Ovary (tissue), 9 donors: ENCODE data around the gene STAP2. TPM values are rescaled to one million over a fixed set of nuclear protein-coding genes. Genes with fewer than 3 reads are reported as not detected.

Experiments used
- DNase-seq, 5 donors: peaks; one replicate each; pipeline ENCODE4 v3.0.0-alpha.2; 2019 to 2020
- H3K27ac ChIP-seq, 2 donors: fragments of 200-600 bp; one replicate each; pipeline versions ENCODE4 v1.5.1 to v1.8.0; 2019 to 2022
- H3K27me3 ChIP-seq: fragments of 200-600 bp; one replicate; pipeline ENCODE4 v1.8.0; 2022
- H3K36me3 ChIP-seq: fragments of 200-600 bp; sonication (generic); one replicate; pipeline ENCODE4 v1.5.1; 2019
- H3K4me1 ChIP-seq: one replicate; pipeline ENCODE4 v1.8.1; 2013; ENCODE audit warnings: mild to moderate bottlenecking, moderate library complexity; ENCODE audit not compliant: insufficient read depth
- H3K4me3 ChIP-seq: fragments of 200-600 bp; sonication (generic); one replicate; pipeline ENCODE4 v1.5.1; 2017
- H3K9me3 ChIP-seq, 2 donors: fragments of 200-600 bp in 1 of 2; sonication (generic) in 1 of 2; one replicate each; pipeline versions ENCODE4 v1.5.1 to v1.8.1; 2013 to 2019; ENCODE audit warnings: mild to moderate bottlenecking in 1 of 2, moderate library complexity in 1 of 2
- CTCF ChIP-seq, 3 donors: fragments of 450-650 bp in 2 of 3; fragments of 200-600 bp in 1 of 3; IDR thresholded peaks; one replicate each; pipeline versions ENCODE4 v1.5.1 to v1.8.0; 2016 to 2022; ENCODE audit warnings: antibody characterized with exemption in 3 of 3, mild to moderate bottlenecking in 1 of 3
- EP300 ChIP-seq: sonication (generic); formaldehyde crosslinking; IDR thresholded peaks from one replicate; pipeline ENCODE4 v1.6.1; 2017; ENCODE audit warnings: antibody characterized with exemption
- POLR2A ChIP-seq: fragments of 450-650 bp; IDR thresholded peaks from one replicate; pipeline ENCODE4 v1.6.1; 2017; ENCODE audit warnings: antibody characterized with exemption, mild to moderate bottlenecking, moderate library complexity
- WGBS, 3 donors: extraction: QIAGEN DNeasy Blood & Tissue Kit in 1 of 3; methylation state at CpG; one replicate each; pipeline versions ENCODE4 v1.1.5 to v1.1.7; 2013 to 2017; 5-methylcytosine and 5-hydroxymethylcytosine counted together
- intact Hi-C, 4 donors: fragments of 100-400 bp; cut with DNase I; formaldehyde crosslinking; loops; one replicate each; pipeline versions ENCODE4 v1.11.0 to v1.15.1; 2022 to 2023
- polyA plus RNA-seq, 2 donors: library from polyadenylated mRNA; stranded (reverse); fragments of 200-250 nt in 1 of 2; fragments of 350-450 nt in 1 of 2; fragmentation: Illumina TruSeq in 1 of 2; extraction: RNeasy Lipid Tissue Mini Kit (QIAGEN cat#74804) in 1 of 2; gene quantifications; one replicate each; pipeline ENCODE4 v1.2.3, GENCODE V29; 2013 to 2014
- total RNA-seq, 7 donors: library from RNA; depleted of rRNA in 2 of 7; stranded (reverse); fragments of >200 nt in 2 of 7; fragmentation: NEBNext Ultra II Directional in 3 of 7; extraction: Animal tissue kit (Norgen Biotek cat#: 25700) in 3 of 7; gene quantifications; one replicate each; pipeline versions ENCODE4 v1.1.0 to v1.2.4, GENCODE V29; 2016 to 2023
- donor health status: DM: no; HTN: no; CAD: no; lungs with moderate emphysema.
- donor health status: DM: no; HTN: no; CAD: no.
- donor health status: Bipolar disorder and iron deficiency.
- donor health status: DM: yes; HTN: yes; CAD: no.
- donor health status: DM: no; HTN: no; CAD: no.
- donor health status: DM: yes; HTN: yes; CAD: no.

Gene STAP2
- total and polyA plus RNA-seq, 9 donors = 9.7 to 32.5 (median 17.5) TPM

- intact Hi-C loops = no loop called here
- Histone ChIP-seq H3K27me3 (no peaks in the 10 kb centered on the region), H3K4me3 (no peak overlapping the region), H3K27ac (peak overlapping the region; percentile 38 to 59), H3K9me3 (no peaks in the 10 kb centered on the region), H3K4me1 (peaks cover 31% of the 10 kb centered on the region), H3K36me3 (no peaks in the 10 kb centered on the region)
- no peak for TF ChIP-seq POLR2A
- DNase-seq = peak in 1 of 5 donors; percentile 39
- WGBS, 3 donors = 80 to 86% (median 84%) methylated on average over 13 of the region's 13 CpGs
Measured at GRCh38 chr19:4367781-4368127, 29.1 kb upstream of the STAP2 start.

- no peak overlapping the region for H3K4me3 ChIP-seq
- no peaks in the 10 kb centered on the region for H3K27me3 ChIP-seq
- no peak overlapping the region for H3K27ac ChIP-seq
- intact Hi-C loops = no loop called here
- peaks cover 27% of the 10 kb centered on the region for H3K4me1 ChIP-seq
- H3K36me3 ChIP-seq = no peaks in the 10 kb centered on the region
- no peaks in the 10 kb centered on the region for H3K9me3 ChIP-seq
- no peak for DNase-seq
- TF ChIP-seq CTCF (IDR thresholded peaks at IDR 0.05) = no peak
- TF ChIP-seq POLR2A = no peak
- TF ChIP-seq EP300 = no peak
- WGBS, 3 donors = 87 to 90% (median 88%) methylated on average over 10 of the region's 10 CpGs
Measured at GRCh38 chr19:4367336-4367723, 28.7 kb upstream of the STAP2 start.

GRCh38 chr19:4366666-4367335 is 28.2 kb upstream of the STAP2 start:
- H3K4me3 ChIP-seq = no peak overlapping the region
- H3K36me3 ChIP-seq = no peaks in the 10 kb centered on the region
- H3K27me3 ChIP-seq = no peaks in the 10 kb centered on the region
- intact Hi-C loops = no loop called here
- WGBS, 3 donors = 79 to 87% (median 84%) methylated on average over 15 to 16 of the region's 16 CpGs
- peaks cover 26% of the 10 kb centered on the region for H3K4me1 ChIP-seq
- no peak for TF ChIP-seq POLR2A
- TF ChIP-seq CTCF (IDR thresholded peaks at IDR 0.05) = no peak
- no peak for TF ChIP-seq EP300
- H3K27ac ChIP-seq = no peak overlapping the region
- peak in 1 of 5 donors; percentile 32 for DNase-seq
- no peaks in the 10 kb centered on the region for H3K9me3 ChIP-seq

GRCh38 chr19:4365791-4366665 is 27.4 kb upstream of the STAP2 start:
- TF ChIP-seq EP300 (no peak), POLR2A (no peak), CTCF (IDR thresholded peaks at IDR 0.05) (no peak)
- peak in 1 of 5 donors; percentile 33 for DNase-seq
- Histone ChIP-seq H3K4me1 (peaks cover 29% of the 10 kb centered on the region), H3K27me3 (no peaks in the 10 kb centered on the region), H3K27ac (no peak overlapping the region), H3K9me3 (no peaks in the 10 kb centered on the region), H3K4me3 (no peak overlapping the region), H3K36me3 (no peaks in the 10 kb centered on the region)
- WGBS, 3 donors = 85 to 91% (median 90%) methylated on average over 19 of the region's 19 CpGs
- intact Hi-C loops = no loop called here

- Histone ChIP-seq H3K36me3 (no peaks in the 10 kb centered on the region), H3K9me3 (no peaks in the 10 kb centered on the region), H3K27ac (no peak overlapping the region), H3K27me3 (no peaks in the 10 kb centered on the region), H3K4me1 (peaks cover 36% of the 10 kb centered on the region), H3K4me3 (no peak overlapping the region)
- TF ChIP-seq POLR2A = no peak
- no peak for TF ChIP-seq EP300
- no peak for TF ChIP-seq CTCF (IDR thresholded peaks at IDR 0.05)
- intact Hi-C loops = no loop called here
- no peak for DNase-seq
- whole genome bisulfite sequencing, 3 donors = 84% methylated on average over 16 of the region's 16 CpGs
Measured at GRCh38 chr19:4365341-4365740, 26.7 kb upstream of the STAP2 start.
